Amniotic stem cell (primary cell): ENCODE data around the gene KCNN3.

ENCODE experiments used
- DNase-seq: peaks from one replicate; lab custom pipeline; 2025; lab: John Stamatoyannopoulos, UW

Gene KCNN3

DNA sequence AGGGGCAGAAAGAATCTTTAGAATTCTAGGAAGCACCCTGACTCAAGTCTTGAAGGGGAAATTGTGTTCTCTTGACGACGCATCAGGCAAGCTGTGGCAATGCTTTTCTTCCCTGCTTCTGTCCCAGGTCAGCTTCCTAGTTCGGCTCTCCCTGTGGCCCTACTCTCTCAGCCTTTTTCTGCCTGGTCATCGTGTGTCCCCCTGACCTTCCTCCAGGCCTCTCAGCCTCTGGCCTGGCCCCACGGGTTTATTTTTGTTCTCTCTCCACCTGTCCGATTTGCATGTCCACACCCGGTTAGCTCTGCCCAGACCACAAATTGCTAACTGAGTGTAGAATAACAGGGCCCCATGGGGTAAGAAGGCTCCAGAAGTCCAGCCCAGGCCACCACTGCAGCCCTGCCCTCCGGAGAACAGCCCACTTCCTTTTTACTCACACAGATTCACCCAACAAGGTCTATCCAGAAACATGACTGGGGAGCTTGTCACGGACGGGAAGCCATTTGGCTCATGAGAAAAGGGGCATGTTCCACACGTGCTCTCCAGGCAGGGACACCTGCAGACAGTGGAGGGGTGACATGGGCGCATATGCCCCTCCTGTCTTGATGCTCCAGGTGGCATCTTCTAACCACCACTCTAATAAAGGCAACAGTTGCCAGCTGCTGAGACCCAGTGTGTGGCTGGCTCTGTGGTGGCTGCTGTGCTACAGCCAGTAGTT is 9.8 kb downstream of the KCNN3 start:
- no peak for DNase-seq

DNA sequence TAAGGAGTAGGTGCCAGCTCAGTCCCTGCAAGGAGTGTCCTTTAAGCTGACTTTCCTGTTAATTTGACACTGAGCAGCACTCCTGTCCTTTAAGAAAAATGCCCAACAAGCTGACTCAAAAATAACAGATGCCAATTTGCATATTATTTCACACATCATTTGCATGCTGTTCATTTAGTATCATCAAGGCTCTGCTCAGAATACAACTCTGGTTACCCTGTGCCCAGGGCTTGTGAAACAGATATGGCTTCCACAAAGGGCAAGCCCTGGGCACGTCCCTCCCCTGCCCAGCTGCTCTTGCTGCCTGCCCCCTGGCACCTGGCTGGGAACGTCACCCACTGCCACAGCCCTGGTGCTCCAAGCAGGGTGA is 10.3 kb downstream of the KCNN3 start:
- no peak for DNase-seq

DNA sequence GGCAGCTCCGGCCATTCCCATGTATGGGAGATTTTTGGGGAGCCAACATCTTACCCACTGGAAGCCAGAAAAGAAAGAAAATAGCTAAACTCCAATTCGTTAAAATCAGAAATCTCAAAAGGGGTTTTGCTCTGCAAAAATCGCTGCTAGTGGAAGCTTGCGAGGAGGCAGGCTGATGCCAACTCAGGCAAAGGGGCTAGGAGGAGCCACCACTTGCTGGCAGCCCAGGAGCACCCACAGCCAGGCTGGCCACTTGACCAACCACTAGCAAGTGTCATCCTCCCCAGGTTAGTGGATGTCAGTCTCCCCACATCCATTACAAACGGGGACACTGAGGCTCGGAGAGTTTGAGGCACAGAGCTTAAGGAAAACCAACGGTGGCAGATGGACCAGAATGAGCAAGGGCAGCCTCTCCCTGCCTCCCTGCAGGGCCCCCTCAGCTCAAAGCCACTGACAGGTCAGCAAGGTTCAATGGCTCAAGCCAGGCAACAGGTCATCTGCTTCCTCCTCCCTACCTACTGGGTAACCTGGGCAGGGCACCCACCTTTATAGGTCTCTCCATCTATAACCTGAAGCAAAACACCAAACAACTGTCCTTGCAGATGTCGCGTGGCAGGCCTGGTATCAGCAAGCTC is 10.8 kb downstream of the KCNN3 start:
- DNase-seq = no peak

DNA sequence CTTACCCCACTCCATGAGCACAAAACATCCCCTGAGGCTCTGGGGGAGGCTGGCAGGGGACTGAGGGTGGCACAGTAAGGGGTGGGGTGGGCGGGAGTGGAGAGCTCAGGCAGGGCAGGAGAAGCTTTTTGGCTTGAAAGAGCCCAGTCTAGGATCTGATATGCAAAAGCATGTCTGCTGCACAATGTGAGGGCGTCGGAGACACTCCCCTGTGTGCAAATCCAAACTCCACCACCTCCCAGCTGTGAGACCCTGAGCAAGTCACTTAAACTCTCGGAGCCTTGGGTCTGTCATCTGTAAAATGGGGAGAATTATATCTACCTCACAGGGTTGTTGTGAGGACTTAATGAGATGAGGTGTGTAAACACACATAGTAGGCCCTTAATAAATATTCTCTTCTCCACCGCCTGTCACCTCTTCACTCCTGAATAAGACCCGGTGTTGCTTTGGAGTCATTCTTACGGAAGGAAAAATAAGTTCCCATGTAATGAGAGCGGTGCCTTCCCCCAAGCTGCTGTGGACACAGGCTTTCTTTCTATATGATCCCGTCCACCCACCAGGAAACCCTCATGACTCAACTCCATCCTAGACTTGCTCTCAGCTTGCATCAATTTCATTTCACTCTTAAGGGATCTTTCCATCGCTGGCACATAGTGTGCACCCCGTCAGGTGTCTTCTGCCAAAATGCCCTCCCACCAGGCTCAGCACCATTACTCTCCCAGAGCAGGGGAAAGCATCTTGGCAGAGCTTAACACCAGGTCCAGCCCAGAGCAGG is 12.5 kb downstream of the KCNN3 start:
- no peak for DNase-seq

DNA sequence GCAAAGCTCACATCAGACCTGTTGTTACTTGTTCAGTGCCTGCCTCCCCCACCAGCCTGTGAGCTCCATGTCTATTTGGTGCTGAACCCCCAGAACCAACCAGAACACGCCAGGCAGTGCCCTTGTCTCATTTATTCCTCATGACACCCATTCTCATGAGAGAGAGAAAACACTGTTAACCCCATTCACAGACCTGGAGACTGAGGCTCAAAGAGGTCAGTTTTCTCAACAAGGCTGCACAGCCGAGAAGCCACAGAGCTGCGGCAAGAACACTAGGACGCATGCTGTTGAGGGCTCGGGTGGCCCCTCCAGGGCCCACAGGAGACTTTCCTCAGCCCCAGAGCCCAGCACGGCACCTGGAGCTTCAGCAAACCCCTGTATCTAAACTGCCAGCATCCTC is 13.1 kb downstream of the KCNN3 start:
- no peak for DNase-seq

DNA sequence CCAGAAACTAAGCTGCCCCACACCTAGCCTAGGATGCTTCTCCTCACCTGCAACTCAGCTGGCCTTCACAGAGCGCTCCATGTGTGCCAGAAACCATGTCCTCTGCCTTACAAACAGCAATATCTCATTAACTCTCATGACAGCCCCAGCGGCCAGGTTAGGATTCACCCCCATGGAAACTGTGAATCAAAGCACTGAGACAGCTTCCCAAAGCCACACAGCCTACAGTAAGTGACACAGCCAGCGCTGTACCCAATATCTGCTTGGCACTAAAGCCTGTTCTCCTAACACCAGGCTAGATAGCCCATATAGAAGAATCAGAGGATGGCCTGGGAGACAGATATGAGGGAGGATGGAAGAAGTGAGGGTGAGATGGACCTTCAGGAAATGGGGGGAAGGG is 13.5 kb downstream of the KCNN3 start:
- no peak for DNase-seq

DNA sequence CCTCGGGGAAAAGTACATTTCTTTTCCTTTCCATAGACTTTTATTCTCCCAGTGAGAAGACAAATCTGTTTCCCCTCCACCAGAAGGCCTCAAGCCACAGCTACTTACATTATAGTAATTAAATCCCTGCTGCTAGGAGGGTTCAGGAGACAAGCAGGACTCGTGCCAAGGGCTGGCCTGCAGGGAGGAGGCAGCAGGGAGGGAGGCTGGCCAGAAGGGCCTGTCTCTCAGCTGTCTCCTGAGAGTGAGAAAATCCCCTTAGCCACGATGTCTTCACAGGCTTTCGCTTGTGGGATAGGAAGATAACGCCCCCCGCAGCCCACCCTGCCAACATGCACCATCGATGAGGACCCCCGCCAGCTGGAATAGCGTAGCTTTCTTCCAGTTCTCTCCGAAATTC is 14.0 kb downstream of the KCNN3 start:
- no peak for DNase-seq

DNA sequence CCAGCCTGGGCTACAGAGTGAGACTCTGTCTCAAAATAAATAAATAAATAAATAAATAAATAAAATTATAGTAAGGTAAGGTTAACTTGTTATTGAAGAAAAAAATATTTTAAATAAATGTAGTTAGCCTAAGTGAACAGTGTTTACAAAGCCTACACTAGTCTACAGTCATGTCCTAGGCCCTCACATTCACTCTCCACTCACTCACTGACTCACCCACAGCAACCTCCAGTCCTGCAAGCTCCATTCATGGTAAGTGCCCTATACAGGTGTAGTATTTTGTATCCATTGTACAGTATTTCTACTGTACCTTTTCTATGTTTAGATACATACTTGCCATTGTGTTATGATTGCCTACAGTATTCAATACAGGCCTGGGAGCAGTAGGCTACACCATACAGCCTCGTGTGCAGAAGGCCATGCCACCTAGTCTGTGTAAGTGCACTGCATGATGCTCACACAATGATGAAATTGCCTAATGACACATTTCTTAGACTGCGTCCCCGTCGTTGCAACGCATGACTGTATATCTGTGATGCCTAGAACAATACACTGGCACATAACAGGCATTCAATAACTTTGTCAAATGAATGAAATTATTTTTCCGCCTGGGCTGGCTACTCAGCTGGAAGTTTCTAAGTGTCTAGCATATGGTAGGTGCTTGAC is 14.8 kb downstream of the KCNN3 start:
- no peak for DNase-seq

DNA sequence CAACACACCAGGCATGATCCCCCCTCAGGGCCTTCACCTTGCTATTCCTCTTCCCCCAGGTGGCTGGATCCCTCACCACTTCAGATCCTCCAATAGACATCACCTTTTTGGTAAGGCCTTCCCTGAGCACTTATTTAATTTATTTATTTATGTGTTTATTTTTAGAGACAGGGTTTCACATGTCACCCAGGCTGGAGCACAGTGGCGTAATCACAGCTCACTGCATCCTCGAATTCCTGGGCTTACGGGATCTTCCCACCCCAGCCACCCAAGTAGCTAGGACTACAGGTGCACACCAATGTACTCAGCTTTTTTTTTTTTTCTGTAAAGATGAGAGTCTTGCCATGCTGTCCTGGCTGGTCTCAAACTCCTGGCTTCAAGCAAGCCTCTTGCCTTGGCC is 17.2 kb downstream of the KCNN3 start:
- DNase-seq = no peak

DNA sequence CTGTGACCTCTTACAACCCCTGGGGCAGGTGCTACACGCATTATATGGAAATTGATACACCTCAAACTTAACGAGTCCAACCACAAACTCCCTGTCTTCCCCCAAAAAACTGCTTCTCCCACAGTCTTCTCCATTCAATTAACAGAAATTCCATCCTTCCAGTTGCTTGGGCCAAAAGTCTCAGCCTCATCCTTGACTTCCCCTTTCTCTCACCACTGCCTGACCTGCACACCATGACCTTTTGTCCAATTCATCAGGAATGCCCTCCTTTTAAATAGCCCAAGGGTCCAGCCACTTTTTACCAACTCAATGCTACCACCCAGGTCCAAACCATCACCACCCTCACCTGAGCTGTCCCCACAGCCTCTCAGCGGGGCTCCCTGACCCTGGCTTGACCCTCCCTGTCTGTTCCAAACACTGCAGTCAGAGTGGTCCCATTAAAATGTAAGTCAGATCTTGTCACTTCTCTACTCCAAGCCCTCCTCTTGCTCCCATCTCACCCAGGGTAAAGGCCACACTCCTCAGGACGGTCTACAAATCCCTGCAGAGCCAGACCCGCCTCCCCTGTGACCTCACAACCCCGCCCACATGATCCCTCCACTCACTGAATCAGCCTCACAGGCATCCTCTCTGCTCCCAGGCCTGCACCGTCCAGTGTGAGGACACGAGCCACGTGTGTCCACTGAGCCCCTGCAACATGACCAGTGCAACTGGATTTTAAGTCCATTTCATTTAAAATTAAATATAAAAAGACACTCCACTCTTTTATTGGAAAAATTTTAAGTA is 18.5 kb downstream of the KCNN3 start:
- DNase-seq = no peak

DNA sequence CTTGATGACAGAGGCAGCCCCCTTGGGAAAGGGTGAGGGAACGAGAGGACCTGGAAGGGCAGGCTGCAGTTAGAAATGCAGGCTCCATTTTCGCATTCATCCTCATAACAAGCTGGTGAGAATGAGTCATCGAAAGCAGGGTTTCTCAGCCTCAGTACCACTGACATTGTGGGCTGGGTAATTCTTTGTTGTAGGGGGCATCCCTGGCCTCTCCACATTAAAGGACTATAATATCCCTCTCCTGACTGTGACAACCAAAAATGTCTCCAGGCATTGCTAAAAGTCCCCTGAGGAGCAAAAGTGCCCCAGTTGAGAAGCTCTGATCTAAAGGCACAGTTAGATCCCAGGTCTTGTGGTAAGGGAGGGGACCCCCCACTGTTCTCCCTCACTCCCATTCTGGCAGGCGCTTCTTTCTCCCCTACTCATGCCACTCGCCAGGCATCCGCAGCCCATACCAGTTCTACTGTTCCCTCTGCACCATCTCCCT is 20.4 kb downstream of the KCNN3 start:
- DNase-seq = no peak

DNA sequence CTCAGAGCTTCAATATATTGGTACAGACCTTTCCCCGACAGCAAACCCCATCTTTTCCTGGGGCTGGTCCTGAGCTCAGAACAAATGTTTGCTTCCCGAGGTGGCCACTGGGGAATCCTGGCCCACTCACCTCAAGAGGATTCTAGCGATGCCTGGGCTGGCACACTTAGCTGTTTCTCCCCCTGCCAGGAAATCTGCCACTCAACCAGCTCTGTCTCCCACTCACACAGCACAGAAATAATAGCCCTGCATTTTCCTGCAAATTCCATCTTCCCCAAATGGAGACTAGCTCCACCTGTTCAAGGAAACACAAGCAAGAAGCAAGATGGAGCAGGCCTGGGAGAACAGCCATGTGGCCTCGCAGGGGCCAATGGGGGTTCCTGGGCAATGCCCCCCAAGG is 21.1 kb downstream of the KCNN3 start:
- DNase-seq = no peak

DNA sequence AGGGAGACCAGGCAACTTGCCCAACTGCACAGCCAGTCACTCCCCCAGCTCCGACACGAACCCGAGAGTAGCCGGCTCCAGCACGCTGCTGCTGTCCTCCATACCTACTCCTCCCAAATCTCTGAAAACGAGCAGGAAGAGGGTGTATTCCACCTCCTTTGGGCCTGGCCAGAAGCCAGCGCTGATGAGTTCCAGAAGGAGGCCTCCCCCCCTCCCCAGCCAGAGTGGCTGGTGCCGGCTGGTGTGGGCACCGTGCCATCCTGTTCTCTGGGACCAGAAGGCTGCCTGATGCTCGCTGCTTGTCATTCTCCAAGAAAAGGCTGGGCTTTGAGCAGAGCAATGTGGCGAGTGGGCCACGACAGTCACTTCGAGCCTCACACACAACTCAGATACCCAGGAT is 22.2 kb downstream of the KCNN3 start:
- no peak for DNase-seq

DNA sequence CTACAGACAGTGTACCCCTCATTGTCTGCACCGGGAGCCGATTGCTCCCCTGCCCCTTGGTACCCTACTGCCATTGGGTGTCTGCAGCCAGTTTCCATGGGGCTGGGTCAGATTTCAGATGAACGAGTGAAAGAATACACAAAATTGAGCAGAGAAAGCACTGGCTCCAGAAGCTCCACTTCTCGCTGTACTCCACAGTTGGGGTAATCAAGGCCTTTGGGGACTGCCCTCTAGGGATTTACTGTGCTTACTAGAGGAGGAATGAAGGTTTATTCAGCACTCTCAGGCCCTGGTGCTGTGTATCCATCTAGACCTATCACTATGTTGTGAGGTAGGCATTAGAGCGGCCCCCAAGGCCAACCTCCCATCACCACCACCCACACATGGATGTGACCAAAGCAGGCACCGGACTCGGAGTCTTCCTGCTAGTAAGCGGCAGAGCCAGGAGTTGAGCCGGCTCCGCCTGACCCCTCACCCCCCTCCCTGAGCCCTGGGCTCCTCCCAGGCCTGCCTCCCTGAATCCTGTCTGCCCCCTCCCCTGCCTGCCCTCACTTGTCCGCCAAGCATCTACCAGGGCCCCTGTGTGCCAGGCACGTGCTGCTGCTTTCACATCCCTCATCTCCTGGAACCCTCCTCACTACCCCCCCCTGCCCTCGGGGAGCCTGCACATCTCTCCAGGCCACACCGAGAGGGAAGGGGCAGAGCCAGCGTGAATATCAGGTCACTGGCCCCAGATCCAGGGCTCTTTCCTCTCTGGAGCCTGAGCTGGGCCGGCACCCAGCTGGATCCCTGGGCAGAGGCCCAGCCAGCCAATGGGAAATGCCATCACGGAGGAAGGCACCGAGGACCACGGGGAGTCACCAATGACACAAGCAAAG is 23.3 kb downstream of the KCNN3 start:
- DNase-seq = no peak

DNA sequence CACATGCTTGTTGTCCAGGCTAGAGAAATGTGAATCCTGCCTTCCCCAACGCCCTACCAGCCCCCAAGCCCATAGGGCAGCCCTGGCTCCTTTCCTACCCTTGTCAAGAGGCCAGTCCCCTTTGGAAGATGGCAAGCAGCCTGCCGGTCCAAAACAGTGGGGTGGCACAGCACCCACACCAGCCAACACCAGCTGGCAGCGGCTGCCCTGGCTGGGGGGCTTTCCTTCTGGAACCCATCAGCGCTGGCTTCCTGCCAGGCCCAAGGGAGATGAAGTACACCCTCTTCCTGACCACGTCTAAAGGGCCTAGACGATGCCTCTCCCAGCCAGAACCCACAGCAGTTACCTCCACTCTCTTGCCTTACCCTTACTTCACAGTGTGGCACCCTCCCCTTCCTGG is 24.2 kb downstream of the KCNN3 start:
- no peak for DNase-seq

DNA sequence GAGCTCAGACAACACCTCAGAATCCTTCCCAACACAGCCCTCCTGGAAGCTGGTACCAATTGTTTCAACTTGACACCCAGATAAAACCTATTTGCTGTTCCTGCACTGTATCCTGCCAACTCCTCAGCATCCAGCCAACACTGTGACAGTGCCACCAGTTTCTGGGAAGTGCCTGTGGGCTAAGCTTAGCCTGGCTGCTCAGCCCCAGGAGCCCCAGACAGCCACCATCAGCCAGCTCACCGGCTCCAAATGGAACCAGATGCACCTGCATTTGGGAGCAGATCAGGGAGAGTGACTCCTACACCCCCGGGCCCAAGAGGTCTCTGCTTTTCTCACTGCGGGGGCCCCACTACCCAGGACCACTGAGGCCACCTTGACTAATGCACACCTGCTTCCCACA is 24.9 kb downstream of the KCNN3 start:
- DNase-seq = no peak

DNA sequence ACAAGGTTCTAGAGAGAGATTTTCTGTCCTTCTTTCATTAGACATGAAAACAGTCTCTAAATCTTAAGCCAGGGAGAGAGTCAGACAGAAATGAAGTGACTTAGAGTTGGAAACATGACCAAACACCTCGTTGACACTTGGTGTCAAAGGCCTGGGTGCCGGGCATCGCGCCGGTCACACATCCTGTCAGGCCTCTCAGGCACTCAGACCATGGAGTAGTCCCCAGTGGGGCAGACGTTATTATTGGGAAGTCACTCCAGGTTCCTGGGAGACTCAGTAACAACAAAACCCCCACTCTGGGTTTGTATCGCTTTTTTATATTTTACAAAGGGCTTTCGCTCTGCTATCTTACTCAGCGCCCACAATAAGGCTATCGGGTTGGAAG is 25.8 kb downstream of the KCNN3 start:
- DNase-seq = no peak

DNA sequence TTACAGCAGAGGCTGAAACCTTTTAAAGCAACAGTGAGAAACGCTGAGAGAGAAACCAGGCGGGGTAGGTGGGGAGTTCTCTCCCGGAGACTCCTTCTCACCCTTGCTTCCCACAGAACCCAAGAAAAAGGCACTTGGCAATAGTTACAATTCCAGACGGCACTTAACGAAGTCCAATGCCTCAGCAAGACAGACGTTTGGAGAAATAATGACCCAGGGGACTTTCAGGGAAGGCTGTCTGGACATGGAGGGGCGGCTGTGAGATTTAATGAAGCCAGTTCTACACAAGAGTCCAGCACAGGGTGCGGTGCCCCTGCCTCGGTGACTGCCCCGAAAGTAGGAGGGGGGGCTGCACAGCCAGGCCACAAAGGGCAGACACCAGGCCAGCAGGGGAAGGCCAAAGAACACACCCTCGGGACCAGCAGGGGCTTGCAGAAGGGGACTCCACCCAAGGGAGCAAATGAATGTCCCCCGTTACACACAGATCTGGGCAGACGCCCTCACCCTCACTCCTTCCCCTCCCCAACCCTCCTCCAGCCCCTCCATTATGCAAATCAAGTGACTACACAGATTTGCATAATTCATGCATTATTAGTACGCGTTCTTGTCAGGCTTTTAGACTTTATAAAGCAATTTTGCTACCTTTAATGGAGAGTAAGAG is 26.3 kb downstream of the KCNN3 start:
- no peak for DNase-seq

DNA sequence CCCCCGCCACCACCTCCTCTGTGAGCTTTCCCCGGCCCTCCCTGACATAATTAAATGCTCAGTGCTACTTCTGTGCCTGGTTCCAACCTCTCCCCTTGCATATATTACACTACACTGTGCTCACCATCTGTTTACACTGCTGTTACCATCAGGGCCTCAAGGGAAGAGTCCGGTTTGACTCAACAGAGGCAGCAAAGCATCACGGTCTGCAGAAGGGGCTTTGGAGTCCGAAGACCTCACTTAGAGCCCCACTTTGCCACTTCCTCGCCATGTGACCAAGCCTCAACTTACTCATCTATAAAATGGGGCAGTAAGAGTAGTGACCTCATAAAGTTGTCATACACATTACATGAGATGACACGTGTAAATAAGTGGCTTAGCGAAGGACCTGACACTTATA is 27.4 kb downstream of the KCNN3 start:
- DNase-seq = no peak

DNA sequence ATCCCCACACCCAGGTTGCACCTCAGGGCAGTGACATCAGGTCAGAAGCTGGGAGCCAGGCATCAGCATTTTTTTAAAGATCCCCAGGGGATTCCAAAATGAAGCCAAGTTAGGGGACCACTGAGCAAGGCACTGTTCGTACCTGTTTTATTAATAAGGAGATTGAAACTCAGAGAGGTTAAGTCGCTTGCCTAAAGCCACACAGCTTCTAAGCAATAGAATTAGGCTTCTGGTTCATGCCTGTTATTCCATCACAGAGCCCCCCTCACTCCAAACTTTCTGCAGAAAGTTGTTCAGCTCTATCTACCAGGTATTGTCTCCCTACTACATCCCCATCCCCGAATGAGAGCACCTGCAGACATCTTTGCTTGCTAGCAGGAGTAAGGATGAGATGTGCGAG is 28.7 kb downstream of the KCNN3 start:
- DNase-seq = no peak
